Hepatocyte (in vitro differentiated cells): ENCODE results near the gene AMPH. TPM values are rescaled to one million over a fixed set of nuclear protein-coding genes. Genes with fewer than 3 reads are reported as not detected.
A peak's percentile ranks its signal among the peaks of the same experiment; 100 is the strongest.

ENCODE experiments used
- DNase-seq: peaks from one replicate; pipeline ENCODE4 v3.0.0-alpha.2; 2016; ENCODE audit warnings: low spot score
- H2AFZ ChIP-seq: fragments of 200-600 bp; sonication (generic); 2 replicates; pipeline ENCODE4 v1.6.0; 2016; ENCODE audit warnings: antibody characterized with exemption, mild to moderate bottlenecking
- H3K27ac ChIP-seq: fragments of 200-600 bp; sonication (generic); 2 replicates; pipeline ENCODE4 v1.5.1; 2016; ENCODE audit warnings: mild to moderate bottlenecking
- H3K27me3 ChIP-seq: fragments of 200-600 bp; sonication (generic); 2 replicates; pipeline ENCODE4 v1.6.1; 2016
- H3K36me3 ChIP-seq: fragments of 200-600 bp; sonication (generic); replicated peaks from 2 replicates; pipeline ENCODE4 v1.5.1; 2016; ENCODE audit warnings: low read depth; ENCODE audit not compliant: insufficient read depth
- H3K4me1 ChIP-seq: fragments of 200-600 bp; sonication (generic); 2 replicates; pipeline ENCODE4 v1.5.1; 2016; ENCODE audit warnings: mild to moderate bottlenecking, moderate library complexity; ENCODE audit not compliant: insufficient read depth
- H3K4me2 ChIP-seq: fragments of 200-600 bp; sonication (generic); 2 replicates; pipeline ENCODE4 v1.6.0; 2016
- H3K4me3 ChIP-seq: fragments of 200-600 bp; sonication (generic); 2 replicates; pipeline ENCODE4 v1.5.1; 2016; ENCODE audit warnings: mild to moderate bottlenecking
- H3K79me2 ChIP-seq: fragments of 200-600 bp; sonication (generic); 2 replicates; pipeline ENCODE4 v1.6.0; 2017; ENCODE audit warnings: mild to moderate bottlenecking
- H3K9me2 ChIP-seq: fragments of 200-600 bp; sonication (generic); replicated peaks from 2 replicates; pipeline ENCODE4 v1.6.0; 2017; ENCODE audit warnings: mild to moderate bottlenecking; ENCODE audit not compliant: insufficient read depth
- H3K9me3 ChIP-seq: fragments of 200-600 bp; sonication (generic); 2 replicates; pipeline ENCODE4 v1.5.1; 2016; ENCODE audit warnings: low read depth, mild to moderate bottlenecking
- H4K20me1 ChIP-seq: fragments of 200-600 bp; sonication (generic); 2 replicates; pipeline ENCODE4 v1.6.0; 2016; ENCODE audit warnings: mild to moderate bottlenecking; ENCODE audit not compliant: insufficient read depth, poor library complexity, severe bottlenecking
- EZH2 ChIP-seq: fragments of 200-600 bp; sonication (generic); IDR thresholded peaks from 2 replicates; pipeline ENCODE4 v1.6.1; 2016; ENCODE audit warnings: antibody characterized with exemption, mild to moderate bottlenecking, borderline replicate concordance
- EZH2phosphoT487 ChIP-seq: fragments of 200-600 bp; sonication (generic); IDR thresholded peaks from one replicate; pipeline ENCODE4 v1.6.1; 2018; ENCODE audit warnings: antibody characterized with exemption, mild to moderate bottlenecking, low read depth, moderate library complexity; ENCODE audit not compliant: unreplicated experiment, severe bottlenecking
- WGBS: methylation state at CpG from one replicate; pipeline ENCODE4 v1.1.6; 2016; ENCODE audit warnings: low lambda C conversion rate; ENCODE audit errors: missing lambda C conversion rate; 5-methylcytosine and 5-hydroxymethylcytosine counted together
- polyA plus RNA-seq: library from polyadenylated mRNA; unstranded; fragments of >200 nt; fragmentation: Nextera tagmentation; extraction: Ambion mirVana; gene quantifications from 2 replicates; pipeline ENCODE4 v1.2.1, GENCODE V29; 2016
- total RNA-seq: library from RNA; depleted of rRNA; stranded (reverse); fragments of >200 nt; gene quantifications from 2 replicates; pipeline ENCODE4 v1.2.3, GENCODE V29; 2014
- TF ChIP-seq, protein P1 (sequence below): fragments of 200-600 bp; sonication (generic); IDR thresholded peaks from 2 replicates; pipeline ENCODE4 v1.5.1; 2016; ENCODE audit warnings: antibody characterized with exemption, mild to moderate bottlenecking; ENCODE audit not compliant: poor library complexity

The AMPH gene
- total and polyA plus RNA-seq, 2 experiments from 2014 or later: 2.0 to 2.8 TPM

DNA sequence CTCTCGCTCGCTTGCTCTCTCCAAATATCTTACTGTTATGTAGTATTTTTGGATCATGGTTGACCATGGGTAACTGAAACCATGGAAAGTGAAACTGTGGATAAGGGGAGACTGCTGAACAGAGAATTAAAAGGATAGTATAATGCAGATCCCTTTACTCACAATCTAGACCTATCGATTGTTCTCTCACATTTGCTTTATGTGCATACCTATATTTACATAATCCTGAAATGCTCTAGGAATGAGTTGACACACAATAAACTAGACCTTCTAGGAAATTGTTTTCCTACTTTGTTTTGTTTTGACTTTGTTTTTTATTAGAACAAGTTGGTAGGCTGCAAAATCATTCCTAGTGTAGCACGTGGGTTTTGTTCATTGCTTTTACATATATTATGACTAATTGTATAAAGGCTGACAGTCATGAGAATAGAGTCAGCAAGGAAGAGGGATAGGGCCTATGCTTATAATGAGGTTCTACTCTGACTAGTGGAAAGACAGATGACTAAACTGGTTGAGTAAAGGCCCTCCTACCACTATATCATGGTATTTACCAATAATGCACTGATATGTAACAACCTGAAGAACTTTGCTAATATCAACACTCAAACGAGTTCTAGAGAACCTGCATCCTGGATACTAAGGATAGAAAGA, 182.5 kb downstream of the AMPH start:
- no peaks in the 10 kb centered on the region for H3K4me1 ChIP-seq
- no peaks in the 10 kb centered on the region for H3K9me2 ChIP-seq
- H3K4me2 ChIP-seq: no peak overlapping the region
- WGBS: 77% methylated on average over 5 of the region's 5 CpGs
- no peak for DNase-seq
- no peak overlapping the region for H2AFZ ChIP-seq
- H3K4me3 ChIP-seq: no peak overlapping the region
- no peaks in the 10 kb centered on the region for H4K20me1 ChIP-seq
- TF ChIP-seq EZH2 (no peak), EZH2phosphoT487 (no peak)
- TF ChIP-seq, protein P1, sequence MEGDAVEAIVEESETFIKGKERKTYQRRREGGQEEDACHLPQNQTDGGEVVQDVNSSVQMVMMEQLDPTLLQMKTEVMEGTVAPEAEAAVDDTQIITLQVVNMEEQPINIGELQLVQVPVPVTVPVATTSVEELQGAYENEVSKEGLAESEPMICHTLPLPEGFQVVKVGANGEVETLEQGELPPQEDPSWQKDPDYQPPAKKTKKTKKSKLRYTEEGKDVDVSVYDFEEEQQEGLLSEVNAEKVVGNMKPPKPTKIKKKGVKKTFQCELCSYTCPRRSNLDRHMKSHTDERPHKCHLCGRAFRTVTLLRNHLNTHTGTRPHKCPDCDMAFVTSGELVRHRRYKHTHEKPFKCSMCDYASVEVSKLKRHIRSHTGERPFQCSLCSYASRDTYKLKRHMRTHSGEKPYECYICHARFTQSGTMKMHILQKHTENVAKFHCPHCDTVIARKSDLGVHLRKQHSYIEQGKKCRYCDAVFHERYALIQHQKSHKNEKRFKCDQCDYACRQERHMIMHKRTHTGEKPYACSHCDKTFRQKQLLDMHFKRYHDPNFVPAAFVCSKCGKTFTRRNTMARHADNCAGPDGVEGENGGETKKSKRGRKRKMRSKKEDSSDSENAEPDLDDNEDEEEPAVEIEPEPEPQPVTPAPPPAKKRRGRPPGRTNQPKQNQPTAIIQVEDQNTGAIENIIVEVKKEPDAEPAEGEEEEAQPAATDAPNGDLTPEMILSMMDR: no peak
- H3K27me3 ChIP-seq: no peaks in the 10 kb centered on the region
- no peaks in the 10 kb centered on the region for H3K36me3 ChIP-seq
- H3K27ac ChIP-seq: peak overlapping the region; percentile 9
- no peaks in the 10 kb centered on the region for H3K79me2 ChIP-seq
- no peaks in the 10 kb centered on the region for H3K9me3 ChIP-seq

- no peaks in the 10 kb centered on the region for H3K27me3 ChIP-seq
- H2AFZ ChIP-seq: no peak overlapping the region
- H3K4me2 ChIP-seq: no peak overlapping the region
- H3K79me2 ChIP-seq: no peaks in the 10 kb centered on the region
- H3K9me2 ChIP-seq: no peaks in the 10 kb centered on the region
- H4K20me1 ChIP-seq: no peaks in the 10 kb centered on the region
- 57% methylated on average over 2 of the region's 2 CpGs for WGBS
- DNase-seq: no peak
- peak overlapping the region; percentile 9 for H3K27ac ChIP-seq
- H3K4me3 ChIP-seq: no peak overlapping the region
- TF ChIP-seq EZH2phosphoT487 (no peak), EZH2 (no peak)
- TF ChIP-seq, protein P1: no peak
- no peaks in the 10 kb centered on the region for H3K4me1 ChIP-seq
- H3K9me3 ChIP-seq: no peaks in the 10 kb centered on the region
- H3K36me3 ChIP-seq: no peaks in the 10 kb centered on the region
Observed at GRCh38 chr7:38448054-38448453, 183.1 kb downstream of the AMPH start.

GRCh38 chr7:38438970-38439369, 192.2 kb downstream of the AMPH start:
- Histone ChIP-seq H3K9me3 (no peaks in the 10 kb centered on the region), H3K9me2 (no peaks in the 10 kb centered on the region), H3K27me3 (no peaks in the 10 kb centered on the region), H3K27ac (no peak overlapping the region), H3K4me2 (no peak overlapping the region), H3K4me3 (no peak overlapping the region), H4K20me1 (no peaks in the 10 kb centered on the region), H3K79me2 (no peaks in the 10 kb centered on the region), H2AFZ (no peak overlapping the region), H3K36me3 (no peaks in the 10 kb centered on the region), H3K4me1 (no peaks in the 10 kb centered on the region)
- no peak for TF ChIP-seq EZH2phosphoT487
- no peak for DNase-seq

- no peak overlapping the region for H3K4me2 ChIP-seq
- H4K20me1 ChIP-seq: no peaks in the 10 kb centered on the region
- H3K27me3 ChIP-seq: no peaks in the 10 kb centered on the region
- H3K79me2 ChIP-seq: no peaks in the 10 kb centered on the region
- H2AFZ ChIP-seq: no peak overlapping the region
- WGBS: 91% methylated on average over 3 of the region's 3 CpGs
- H3K4me1 ChIP-seq: no peaks in the 10 kb centered on the region
- H3K27ac ChIP-seq: no peak overlapping the region
- H3K4me3 ChIP-seq: no peak overlapping the region
- H3K9me3 ChIP-seq: no peaks in the 10 kb centered on the region
- H3K9me2 ChIP-seq: no peaks in the 10 kb centered on the region
- H3K36me3 ChIP-seq: no peaks in the 10 kb centered on the region
- no peak for DNase-seq
- TF ChIP-seq, protein P1: no peak
- TF ChIP-seq EZH2phosphoT487: no peak
- TF ChIP-seq EZH2: no peak
Observed at GRCh38 chr7:38432671-38433070, 198.5 kb downstream of the AMPH start.
